Stimulated activated CD4-positive, alpha-beta T cell treated with anti-CD3 and anti-CD28 coated beads, TNF-alpha, amount 100 ng/mL, for 48 hours (primary cell): Measurements from ENCODE around the gene VWA2.

ENCODE experiments used
- DNase-seq, 3 donors: peaks; one replicate each; pipeline ENCODE4 v3.0.0-alpha.2; 2020; ENCODE audit warnings: low read depth in 3 of 3

Gene VWA2

GRCh38 chr10:114276066-114276465, 37.0 kb downstream of the VWA2 start:
- no peak for DNase-seq

DNA sequence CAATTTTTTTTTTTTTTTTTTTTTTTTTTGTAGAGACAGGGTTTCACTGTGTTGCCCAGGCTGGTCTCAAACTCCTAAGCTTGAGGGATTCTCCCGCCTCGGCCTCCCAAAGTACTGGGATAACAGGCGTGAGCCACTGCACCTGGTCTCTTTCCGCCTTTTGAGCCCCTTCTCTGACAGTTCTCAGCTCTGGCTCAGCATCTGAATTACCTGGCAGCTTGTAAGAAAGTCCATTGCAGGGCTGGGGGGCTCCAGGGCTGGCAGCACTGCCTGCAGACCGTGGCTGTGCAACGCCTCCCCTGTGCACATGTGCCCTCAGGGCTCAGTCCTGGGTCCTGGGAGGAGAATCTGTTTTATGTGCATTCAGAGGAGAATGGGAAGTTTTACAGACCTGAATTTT, 37.6 kb downstream of the VWA2 start:
- no peak for DNase-seq

- no peak for DNase-seq
Measured at GRCh38 chr10:114278140-114278883, 39.3 kb downstream of the VWA2 start.

- no peak for DNase-seq
Measured at GRCh38 chr10:114278884-114279191, 39.8 kb downstream of the VWA2 start.

GRCh38 chr10:114279289-114279688, 40.2 kb downstream of the VWA2 start:
- no peak for DNase-seq

- no peak for DNase-seq
Measured at GRCh38 chr10:114279901-114280644, 41.0 kb downstream of the VWA2 start.

DNA sequence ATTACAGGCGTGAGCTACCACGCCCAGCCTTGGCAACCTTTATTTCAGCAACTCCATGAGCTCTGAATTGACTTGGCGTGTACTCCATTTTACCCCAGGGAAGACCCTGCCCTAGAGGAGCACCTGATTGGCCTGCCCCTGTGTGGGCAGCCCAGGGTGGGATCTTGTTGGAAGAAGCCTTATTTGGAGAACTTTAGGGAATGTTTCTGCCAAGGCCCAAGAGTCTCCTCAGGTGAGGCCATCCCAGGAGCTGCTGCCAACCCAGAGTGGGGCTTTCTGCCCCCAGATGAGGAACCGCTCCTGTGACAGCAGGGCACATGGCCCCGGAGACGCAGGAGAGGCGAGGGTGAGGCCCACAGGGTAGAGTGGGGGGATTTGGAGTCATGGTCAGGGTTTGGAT, 42.0 kb downstream of the VWA2 start:
- no peak for DNase-seq

DNA sequence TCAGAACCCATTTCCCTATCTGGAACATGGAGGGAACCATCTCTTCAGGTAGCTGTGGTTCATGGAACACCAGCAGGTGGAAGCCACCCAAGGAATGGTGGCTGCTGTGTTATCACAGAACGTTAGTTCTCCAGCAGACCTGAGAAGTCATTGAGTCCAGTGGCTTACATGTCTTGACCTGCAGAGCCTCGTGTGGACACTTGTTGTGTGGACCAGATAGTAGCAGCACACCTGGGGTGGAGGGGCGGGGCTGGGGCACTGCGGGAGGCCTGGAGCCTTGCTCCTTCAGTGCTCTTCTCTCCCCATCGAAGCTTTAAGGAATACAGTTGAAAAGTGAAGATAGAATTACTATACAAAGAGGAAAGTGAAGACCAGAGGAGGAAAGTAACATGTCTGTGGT, 42.4 kb downstream of the VWA2 start:
- no peak for DNase-seq

GRCh38 chr10:114282526-114282925, 43.5 kb downstream of the VWA2 start:
- no peak for DNase-seq

DNA sequence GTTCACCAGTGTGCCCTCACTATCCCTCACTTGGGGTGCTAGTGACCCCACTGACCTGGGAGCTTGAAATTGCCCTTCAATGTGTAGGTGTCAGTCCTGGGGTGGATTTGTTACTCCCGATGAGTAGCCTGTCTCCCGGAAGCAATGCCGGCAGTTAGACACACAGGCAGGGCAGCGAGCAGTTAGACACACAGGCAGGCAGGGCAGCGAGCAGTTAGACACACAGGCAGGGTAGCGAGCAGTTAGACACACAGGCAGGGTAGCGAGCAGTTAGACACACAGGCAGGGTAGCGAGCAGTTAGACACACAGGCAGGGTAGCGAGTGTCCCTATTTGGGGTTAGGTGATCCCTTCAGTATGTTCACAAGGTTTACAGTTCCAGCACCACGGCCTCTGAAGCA, 44.0 kb downstream of the VWA2 start:
- no peak for DNase-seq

DNA sequence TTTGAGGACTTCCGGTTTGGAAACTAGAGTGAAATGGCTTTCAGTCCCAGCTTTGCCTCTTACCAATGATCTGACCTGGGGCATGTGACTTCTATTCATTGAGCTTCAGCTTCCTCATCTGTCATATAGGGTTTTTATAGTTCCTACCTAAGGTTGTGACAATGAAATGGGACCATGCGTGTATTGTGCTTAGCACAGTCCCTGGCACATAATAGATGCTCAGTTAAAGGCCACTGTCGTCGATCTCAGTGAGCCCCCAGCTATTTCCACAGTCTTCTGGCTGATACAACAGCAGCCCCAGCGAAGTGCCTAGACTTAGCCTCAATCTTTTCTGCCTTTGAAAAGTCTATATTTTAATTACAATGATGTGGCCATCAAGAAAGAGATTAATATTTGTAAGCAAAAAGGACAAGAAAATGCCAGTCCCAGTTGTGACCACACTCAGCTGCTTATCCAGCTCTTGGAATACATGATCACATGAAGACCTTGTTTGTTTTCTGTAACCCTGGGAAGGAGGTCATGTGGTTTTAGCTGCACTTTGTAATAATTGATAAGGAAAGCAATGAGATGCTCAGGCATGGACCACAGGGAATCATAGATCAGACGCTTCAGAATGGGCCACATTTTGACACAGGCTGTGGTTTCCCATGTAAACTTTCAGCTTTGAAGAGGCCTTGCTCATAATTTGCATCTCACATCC, 44.6 kb downstream of the VWA2 start:
- no peak for DNase-seq

DNA sequence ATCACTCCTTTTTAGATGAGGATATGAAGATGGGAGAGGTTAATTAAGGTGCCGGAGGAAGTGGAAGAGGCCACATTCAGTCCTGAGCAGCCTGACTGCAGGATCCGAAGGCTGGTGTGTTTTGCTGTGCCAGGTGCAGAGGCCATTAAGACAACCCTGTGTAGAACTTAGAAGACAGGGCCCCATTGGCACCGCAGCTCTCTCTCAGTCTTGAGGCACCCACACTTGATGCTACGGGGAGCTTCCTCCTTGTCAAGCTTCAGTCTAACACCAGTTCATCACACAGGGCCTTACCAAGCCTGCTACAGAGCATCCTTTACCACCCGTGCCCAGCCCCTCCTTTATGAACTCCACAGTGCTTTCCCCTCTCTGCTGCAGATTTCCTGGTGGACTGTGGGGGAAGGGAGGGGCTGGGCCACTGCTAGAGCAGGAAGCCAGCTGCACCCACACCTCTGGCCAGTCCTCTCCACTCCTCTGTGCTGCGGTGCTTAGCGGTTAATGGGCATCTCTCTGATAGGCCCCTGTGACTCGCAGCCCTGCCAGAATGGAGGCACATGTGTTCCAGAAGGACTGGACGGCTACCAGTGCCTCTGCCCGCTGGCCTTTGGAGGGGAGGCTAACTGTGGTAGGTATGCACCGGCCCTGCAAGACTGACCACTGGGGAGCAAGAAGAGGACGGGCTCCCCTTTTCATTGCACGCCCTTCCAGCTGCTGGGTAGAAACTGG, 45.5 kb downstream of the VWA2 start:
- no peak for DNase-seq

DNA sequence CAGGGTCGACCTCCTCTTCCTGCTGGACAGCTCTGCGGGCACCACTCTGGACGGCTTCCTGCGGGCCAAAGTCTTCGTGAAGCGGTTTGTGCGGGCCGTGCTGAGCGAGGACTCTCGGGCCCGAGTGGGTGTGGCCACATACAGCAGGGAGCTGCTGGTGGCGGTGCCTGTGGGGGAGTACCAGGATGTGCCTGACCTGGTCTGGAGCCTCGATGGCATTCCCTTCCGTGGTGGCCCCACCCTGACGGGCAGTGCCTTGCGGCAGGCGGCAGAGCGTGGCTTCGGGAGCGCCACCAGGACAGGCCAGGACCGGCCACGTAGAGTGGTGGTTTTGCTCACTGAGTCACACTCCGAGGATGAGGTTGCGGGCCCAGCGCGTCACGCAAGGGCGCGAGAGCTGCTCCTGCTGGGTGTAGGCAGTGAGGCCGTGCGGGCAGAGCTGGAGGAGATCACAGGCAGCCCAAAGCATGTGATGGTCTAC, 46.9 kb downstream of the VWA2 start:
- DNase-seq: no peak

GRCh38 chr10:114286921-114287320, 47.9 kb downstream of the VWA2 start:
- no peak for DNase-seq

GRCh38 chr10:114288424-114289095, 49.5 kb downstream of the VWA2 start:
- DNase-seq: no peak

- DNase-seq: no peak
Measured at GRCh38 chr10:114289096-114289436, 50.0 kb downstream of the VWA2 start.

- DNase-seq: no peak
Measured at GRCh38 chr10:114290038-114290437, 51.0 kb downstream of the VWA2 start.

DNA sequence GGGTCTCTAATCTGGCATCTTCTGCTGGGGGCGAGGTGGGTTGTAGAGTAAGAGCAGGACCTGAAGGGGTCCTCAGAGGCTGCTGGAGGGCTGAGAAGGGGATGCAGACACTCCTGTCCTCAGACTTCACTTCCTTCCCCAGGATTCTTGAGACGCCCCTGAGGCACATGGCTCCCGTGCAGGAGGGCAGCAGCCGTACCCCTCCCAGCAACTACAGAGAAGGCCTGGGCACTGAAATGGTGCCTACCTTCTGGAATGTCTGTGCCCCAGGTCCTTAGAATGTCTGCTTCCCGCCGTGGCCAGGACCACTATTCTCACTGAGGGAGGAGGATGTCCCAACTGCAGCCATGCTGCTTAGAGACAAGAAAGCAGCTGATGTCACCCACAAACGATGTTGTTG, 52.0 kb downstream of the VWA2 start:
- no peak for DNase-seq

GRCh38 chr10:114291516-114291915, 52.5 kb downstream of the VWA2 start:
- DNase-seq: no peak

GRCh38 chr10:114293075-114293474, 54.0 kb downstream of the VWA2 start:
- DNase-seq: no peak

- no peak for DNase-seq
Measured at GRCh38 chr10:114294549-114294948, 55.5 kb downstream of the VWA2 start.

DNA sequence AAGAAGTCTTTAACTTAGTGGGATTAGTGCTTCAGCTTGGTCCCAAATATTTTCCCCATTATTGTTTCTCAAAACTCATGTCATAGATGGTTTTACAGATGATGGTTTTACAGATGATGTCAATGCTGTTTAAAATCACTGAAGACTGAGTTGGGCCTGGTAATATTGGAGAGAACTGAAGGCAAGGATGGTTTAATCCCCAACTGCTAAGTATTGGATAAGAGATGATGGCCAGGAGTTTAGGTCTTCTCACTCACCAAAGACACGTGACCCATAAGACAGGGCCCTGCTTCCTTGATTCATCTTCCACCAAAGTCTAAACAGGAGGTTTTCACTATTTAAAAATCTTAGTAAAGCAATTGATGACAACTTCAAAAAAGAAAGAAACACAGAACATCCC, 56.3 kb downstream of the VWA2 start:
- no peak for DNase-seq
